ENCODE results near the gene CCM2. TPM values are rescaled to one million over a fixed set of nuclear protein-coding genes. Genes with fewer than 3 reads are reported as not detected.

The CCM2 gene
- total and polyA plus RNA-seq, 2 experiments from 2014 or later: 24.9 to 40.1 TPM

DNA sequence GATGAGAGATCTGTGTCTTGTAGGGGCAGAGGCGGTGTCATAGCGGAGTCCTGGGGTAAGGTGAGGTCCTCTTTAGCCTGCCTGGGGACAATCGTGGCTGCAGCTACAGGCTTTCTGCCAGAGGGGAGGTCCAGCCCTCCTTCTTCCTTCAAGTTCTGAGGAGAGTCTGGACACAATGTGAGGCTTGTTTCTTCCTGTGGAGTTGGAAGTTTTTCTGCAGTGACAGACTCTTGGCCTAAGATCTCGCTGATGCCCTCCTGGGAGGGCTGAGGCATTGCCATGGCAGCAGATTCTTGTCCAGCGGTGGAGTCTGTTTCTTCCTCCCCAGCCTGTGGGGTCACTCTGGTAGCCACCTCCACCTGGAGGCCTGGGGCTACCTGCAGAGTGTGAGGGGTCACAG lies 84.3 kb downstream of the CCM2 start (continued):
- TF ChIP-seq, protein P1, sequence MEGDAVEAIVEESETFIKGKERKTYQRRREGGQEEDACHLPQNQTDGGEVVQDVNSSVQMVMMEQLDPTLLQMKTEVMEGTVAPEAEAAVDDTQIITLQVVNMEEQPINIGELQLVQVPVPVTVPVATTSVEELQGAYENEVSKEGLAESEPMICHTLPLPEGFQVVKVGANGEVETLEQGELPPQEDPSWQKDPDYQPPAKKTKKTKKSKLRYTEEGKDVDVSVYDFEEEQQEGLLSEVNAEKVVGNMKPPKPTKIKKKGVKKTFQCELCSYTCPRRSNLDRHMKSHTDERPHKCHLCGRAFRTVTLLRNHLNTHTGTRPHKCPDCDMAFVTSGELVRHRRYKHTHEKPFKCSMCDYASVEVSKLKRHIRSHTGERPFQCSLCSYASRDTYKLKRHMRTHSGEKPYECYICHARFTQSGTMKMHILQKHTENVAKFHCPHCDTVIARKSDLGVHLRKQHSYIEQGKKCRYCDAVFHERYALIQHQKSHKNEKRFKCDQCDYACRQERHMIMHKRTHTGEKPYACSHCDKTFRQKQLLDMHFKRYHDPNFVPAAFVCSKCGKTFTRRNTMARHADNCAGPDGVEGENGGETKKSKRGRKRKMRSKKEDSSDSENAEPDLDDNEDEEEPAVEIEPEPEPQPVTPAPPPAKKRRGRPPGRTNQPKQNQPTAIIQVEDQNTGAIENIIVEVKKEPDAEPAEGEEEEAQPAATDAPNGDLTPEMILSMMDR (conservative IDR thresholded peaks at IDR 0.05; ENCODE audit: low read depth in 2 of 2): no peak
- TF ChIP-seq, protein P2, sequence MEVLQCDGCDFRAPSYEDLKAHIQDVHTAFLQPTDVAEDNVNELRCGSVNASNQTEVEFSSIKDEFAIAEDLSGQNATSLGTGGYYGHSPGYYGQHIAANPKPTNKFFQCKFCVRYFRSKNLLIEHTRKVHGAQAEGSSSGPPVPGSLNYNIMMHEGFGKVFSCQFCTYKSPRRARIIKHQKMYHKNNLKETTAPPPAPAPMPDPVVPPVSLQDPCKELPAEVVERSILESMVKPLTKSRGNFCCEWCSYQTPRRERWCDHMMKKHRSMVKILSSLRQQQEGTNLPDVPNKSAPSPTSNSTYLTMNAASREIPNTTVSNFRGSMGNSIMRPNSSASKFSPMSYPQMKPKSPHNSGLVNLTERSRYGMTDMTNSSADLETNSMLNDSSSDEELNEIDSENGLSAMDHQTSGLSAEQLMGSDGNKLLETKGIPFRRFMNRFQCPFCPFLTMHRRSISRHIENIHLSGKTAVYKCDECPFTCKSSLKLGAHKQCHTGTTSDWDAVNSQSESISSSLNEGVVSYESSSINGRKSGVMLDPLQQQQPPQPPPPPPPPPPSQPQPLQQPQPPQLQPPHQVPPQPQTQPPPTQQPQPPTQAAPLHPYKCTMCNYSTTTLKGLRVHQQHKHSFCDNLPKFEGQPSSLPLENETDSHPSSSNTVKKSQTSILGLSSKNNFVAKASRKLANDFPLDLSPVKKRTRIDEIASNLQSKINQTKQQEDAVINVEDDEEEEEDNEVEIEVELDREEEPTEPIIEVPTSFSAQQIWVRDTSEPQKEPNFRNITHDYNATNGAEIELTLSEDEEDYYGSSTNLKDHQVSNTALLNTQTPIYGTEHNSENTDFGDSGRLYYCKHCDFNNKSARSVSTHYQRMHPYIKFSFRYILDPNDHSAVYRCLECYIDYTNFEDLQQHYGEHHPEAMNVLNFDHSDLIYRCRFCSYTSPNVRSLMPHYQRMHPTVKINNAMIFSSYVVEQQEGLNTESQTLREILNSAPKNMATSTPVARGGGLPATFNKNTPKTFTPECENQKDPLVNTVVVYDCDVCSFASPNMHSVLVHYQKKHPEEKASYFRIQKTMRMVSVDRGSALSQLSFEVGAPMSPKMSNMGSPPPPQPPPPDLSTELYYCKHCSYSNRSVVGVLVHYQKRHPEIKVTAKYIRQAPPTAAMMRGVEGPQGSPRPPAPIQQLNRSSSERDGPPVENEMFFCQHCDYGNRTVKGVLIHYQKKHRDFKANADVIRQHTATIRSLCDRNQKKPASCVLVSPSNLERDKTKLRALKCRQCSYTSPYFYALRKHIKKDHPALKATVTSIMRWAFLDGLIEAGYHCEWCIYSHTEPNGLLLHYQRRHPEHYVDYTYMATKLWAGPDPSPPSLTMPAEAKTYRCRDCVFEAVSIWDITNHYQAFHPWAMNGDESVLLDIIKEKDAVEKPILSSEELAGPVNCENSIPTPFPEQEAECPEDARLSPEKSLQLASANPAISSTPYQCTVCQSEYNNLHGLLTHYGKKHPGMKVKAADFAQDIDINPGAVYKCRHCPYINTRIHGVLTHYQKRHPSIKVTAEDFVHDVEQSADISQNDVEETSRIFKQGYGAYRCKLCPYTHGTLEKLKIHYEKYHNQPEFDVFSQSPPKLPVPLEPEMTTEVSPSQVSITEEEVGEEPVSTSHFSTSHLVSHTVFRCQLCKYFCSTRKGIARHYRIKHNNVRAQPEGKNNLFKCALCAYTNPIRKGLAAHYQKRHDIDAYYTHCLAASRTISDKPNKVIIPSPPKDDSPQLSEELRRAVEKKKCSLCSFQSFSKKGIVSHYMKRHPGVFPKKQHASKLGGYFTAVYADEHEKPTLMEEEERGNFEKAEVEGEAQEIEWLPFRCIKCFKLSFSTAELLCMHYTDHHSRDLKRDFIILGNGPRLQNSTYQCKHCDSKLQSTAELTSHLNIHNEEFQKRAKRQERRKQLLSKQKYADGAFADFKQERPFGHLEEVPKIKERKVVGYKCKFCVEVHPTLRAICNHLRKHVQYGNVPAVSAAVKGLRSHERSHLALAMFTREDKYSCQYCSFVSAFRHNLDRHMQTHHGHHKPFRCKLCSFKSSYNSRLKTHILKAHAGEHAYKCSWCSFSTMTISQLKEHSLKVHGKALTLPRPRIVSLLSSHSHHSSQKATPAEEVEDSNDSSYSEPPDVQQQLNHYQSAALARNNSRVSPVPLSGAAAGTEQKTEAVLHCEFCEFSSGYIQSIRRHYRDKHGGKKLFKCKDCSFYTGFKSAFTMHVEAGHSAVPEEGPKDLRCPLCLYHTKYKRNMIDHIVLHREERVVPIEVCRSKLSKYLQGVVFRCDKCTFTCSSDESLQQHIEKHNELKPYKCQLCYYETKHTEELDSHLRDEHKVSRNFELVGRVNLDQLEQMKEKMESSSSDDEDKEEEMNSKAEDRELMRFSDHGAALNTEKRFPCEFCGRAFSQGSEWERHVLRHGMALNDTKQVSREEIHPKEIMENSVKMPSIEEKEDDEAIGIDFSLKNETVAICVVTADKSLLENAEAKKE (CRISPR knock-in tag; IDR thresholded peaks at IDR 0.05): no peak
- TF ChIP-seq EZH2 (IDR thresholded peaks at IDR 0.05; ENCODE audit: low read depth, unreplicated experiment): no peak
- no peak for TF ChIP-seq CREB1 (CRISPR knock-in tag; IDR thresholded peaks at IDR 0.05; ENCODE audit: low read depth)
- TF ChIP-seq EZH2phosphoT487 (IDR thresholded peaks at IDR 0.05; ENCODE audit: unreplicated experiment): no peak
- TF ChIP-seq NANOG (IDR thresholded peaks at IDR 0.05; ENCODE audit: borderline replicate concordance): no peak

DNA sequence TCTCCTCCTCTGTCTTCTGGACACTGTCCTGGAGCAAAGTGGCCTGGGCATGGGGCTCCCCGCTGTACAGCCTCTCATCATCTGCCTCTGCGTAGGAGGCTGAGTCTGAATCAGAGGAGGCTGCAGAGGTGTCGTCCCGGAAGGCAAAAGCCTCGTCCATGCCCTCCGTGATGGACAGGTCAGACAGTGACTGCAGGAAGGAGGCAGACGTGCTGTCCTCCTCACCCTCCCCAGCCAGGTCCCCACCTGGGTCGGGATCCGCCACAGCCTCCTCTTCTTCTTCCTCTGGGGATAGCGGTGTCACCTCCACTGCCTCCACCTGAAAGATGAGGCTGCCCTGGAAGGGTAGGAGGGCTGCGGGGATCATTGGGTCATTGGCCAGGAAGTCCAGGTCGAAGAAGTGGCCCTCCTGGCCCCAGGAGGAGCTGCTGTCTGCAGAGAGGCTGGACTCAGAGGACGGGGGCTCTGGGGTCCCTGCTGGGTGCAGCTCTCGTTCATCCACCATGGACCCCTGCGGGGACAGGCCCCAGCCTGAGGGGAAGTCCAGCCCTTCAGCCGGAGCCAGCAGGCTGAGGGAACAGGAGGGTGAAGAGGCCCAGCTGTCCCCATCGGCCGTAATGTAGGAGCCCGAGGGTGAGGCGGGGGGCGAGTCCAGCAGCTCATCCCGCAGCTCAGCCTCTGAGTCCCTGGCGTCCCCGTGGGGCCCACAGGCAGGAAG lies 85.1 kb downstream of the CCM2 start:
- H3K36me3 Mint-ChIP-seq (ENCODE audit: low read depth): no peaks in the 10 kb centered on the region
- H3F3A ChIP-seq (replicated peaks; ENCODE audit: low read depth): 0 out of 2 replicates have a peak, but pooled peaks cover 6% of the 10 kb centered on the region
- no peak for DNase-seq (ENCODE audit: low spot score)
- peaks cover 27% of the 10 kb centered on the region for H3K27me3 Mint-ChIP-seq (ENCODE audit: insufficient read depth, low read depth, poor library complexity)
- no peaks in the 10 kb centered on the region for H3K9me2 ChIP-seq (ENCODE audit: insufficient read depth)
- no peak overlapping the region for H3K27ac ChIP-seq (ENCODE audit: low read depth)
- no peaks in the 10 kb centered on the region for H3K4me1 Mint-ChIP-seq
- H3K36me3 ChIP-seq (ENCODE audit: insufficient read depth): no peaks in the 10 kb centered on the region
- ATAC-seq: no peak
- H3K27me3 ChIP-seq (ENCODE audit: insufficient read depth): 0 out of 2 replicates have a peak, but pooled peaks cover 5% of the 10 kb centered on the region
- H2AFZ ChIP-seq: no peak overlapping the region
- no peak overlapping the region for H3K4me3 ChIP-seq
- H4K20me1 ChIP-seq (replicated peaks; ENCODE audit: insufficient read depth): no peaks in the 10 kb centered on the region
- no peak overlapping the region for H3K27ac Mint-ChIP-seq
- no peak overlapping the region for H3K4me2 ChIP-seq
- no peaks in the 10 kb centered on the region for H3K79me2 ChIP-seq (replicated peaks; ENCODE audit: insufficient read depth)
- no peak overlapping the region for H3K4me3 Mint-ChIP-seq
- no peaks in the 10 kb centered on the region; the same call in 2 of the 3 replicates for H3K9me3 Mint-ChIP-seq
- no peaks in the 10 kb centered on the region for H3K4me1 ChIP-seq (ENCODE audit: insufficient read depth)
- no peak for TF ChIP-seq ZNF331 (CRISPR knock-in tag; IDR thresholded peaks at IDR 0.05; ENCODE audit: low read depth)
- TF ChIP-seq, protein P3, sequence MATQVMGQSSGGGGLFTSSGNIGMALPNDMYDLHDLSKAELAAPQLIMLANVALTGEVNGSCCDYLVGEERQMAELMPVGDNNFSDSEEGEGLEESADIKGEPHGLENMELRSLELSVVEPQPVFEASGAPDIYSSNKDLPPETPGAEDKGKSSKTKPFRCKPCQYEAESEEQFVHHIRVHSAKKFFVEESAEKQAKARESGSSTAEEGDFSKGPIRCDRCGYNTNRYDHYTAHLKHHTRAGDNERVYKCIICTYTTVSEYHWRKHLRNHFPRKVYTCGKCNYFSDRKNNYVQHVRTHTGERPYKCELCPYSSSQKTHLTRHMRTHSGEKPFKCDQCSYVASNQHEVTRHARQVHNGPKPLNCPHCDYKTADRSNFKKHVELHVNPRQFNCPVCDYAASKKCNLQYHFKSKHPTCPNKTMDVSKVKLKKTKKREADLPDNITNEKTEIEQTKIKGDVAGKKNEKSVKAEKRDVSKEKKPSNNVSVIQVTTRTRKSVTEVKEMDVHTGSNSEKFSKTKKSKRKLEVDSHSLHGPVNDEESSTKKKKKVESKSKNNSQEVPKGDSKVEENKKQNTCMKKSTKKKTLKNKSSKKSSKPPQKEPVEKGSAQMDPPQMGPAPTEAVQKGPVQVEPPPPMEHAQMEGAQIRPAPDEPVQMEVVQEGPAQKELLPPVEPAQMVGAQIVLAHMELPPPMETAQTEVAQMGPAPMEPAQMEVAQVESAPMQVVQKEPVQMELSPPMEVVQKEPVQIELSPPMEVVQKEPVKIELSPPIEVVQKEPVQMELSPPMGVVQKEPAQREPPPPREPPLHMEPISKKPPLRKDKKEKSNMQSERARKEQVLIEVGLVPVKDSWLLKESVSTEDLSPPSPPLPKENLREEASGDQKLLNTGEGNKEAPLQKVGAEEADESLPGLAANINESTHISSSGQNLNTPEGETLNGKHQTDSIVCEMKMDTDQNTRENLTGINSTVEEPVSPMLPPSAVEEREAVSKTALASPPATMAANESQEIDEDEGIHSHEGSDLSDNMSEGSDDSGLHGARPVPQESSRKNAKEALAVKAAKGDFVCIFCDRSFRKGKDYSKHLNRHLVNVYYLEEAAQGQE (IDR thresholded peaks at IDR 0.05; ENCODE audit: unreplicated experiment): no peak
- TF ChIP-seq CREB1 (CRISPR knock-in tag; IDR thresholded peaks at IDR 0.05; ENCODE audit: low read depth): no peak
- TF ChIP-seq POLR2AphosphoS5 (IDR thresholded peaks at IDR 0.05; ENCODE audit: low read depth): no peak
- TF ChIP-seq NANOG (IDR thresholded peaks at IDR 0.05; ENCODE audit: borderline replicate concordance): no peak
- TF ChIP-seq STAT1 (IDR thresholded peaks at IDR 0.05; ENCODE audit: unreplicated experiment): no peak
- no peak for TF ChIP-seq EZH2phosphoT487 (IDR thresholded peaks at IDR 0.05; ENCODE audit: unreplicated experiment)
- TF ChIP-seq, protein P4, sequence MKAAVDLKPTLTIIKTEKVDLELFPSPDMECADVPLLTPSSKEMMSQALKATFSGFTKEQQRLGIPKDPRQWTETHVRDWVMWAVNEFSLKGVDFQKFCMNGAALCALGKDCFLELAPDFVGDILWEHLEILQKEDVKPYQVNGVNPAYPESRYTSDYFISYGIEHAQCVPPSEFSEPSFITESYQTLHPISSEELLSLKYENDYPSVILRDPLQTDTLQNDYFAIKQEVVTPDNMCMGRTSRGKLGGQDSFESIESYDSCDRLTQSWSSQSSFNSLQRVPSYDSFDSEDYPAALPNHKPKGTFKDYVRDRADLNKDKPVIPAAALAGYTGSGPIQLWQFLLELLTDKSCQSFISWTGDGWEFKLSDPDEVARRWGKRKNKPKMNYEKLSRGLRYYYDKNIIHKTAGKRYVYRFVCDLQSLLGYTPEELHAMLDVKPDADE (IDR thresholded peaks at IDR 0.05): no peak

Data from GM23338 (cell line).